Activated T-cell treated with anti-CD3 and anti-CD28 coated beads, Interleukin-2, amount 50 U/mL, for 1 hour (primary cell): ENCODE measurements around the gene PLCXD3.
"Not testable (repeated sequence)": the region's sequence is repeated elsewhere in the genome, so short reads cannot be mapped to it uniquely, and the experiment has no call there.

Source experiments
- DNase-seq: peaks from one replicate; pipeline ENCODE4 v3.0.0-alpha.2; 2020

Gene PLCXD3

GRCh38 chr5:41510176-41510831 lies at the start of gene PLCXD3:
Gene PLCXD3 (minus strand): TSS chr5:41510601. CDS start chr5:41510526, 75 bp downstream.
- no peak for DNase-seq

GRCh38 chr5:41559184-41559583 lies 48.8 kb upstream of the PLCXD3 start:
- DNase-seq = no peak

GRCh38 chr5:41558295-41558694 lies 47.9 kb upstream of the PLCXD3 start:
- no peak for DNase-seq

- no peak for DNase-seq
These were observed 37.6 kb upstream of the PLCXD3 start for GRCh38 chr5:41547991-41548390.

GRCh38 chr5:41542183-41542582 lies 31.8 kb upstream of the PLCXD3 start:
- no peak for DNase-seq

- DNase-seq = no peak
These were observed 29.1 kb upstream of the PLCXD3 start for GRCh38 chr5:41539454-41539853.

GRCh38 chr5:41537581-41537980 lies 27.2 kb upstream of the PLCXD3 start:
- DNase-seq = no peak

- no peak for DNase-seq
These were observed 22.1 kb upstream of the PLCXD3 start for GRCh38 chr5:41532485-41532884.

GRCh38 chr5:41527201-41527779 lies 16.9 kb upstream of the PLCXD3 start:
- no peak for DNase-seq

GRCh38 chr5:41526699-41527098 lies 16.3 kb upstream of the PLCXD3 start:
- no peak for DNase-seq

GRCh38 chr5:41524174-41524573 lies 13.8 kb upstream of the PLCXD3 start:
- no peak for DNase-seq

- DNase-seq = no peak
These were observed 11.9 kb upstream of the PLCXD3 start for GRCh38 chr5:41522193-41522786.

GRCh38 chr5:41519801-41520200 lies 9.4 kb upstream of the PLCXD3 start:
- DNase-seq = no peak

GRCh38 chr5:41517909-41518308 lies 7.5 kb upstream of the PLCXD3 start:
- no peak for DNase-seq

- no peak for DNase-seq
These were observed 840 bp upstream of the PLCXD3 start for GRCh38 chr5:41511241-41511640.

- no peak for DNase-seq
These were observed 814 bp downstream of the PLCXD3 start for GRCh38 chr5:41509399-41510175.

- DNase-seq = no peak
These were observed 1.6 kb downstream of the PLCXD3 start for GRCh38 chr5:41508696-41509398.

- no peak for DNase-seq
These were observed 2.2 kb downstream of the PLCXD3 start for GRCh38 chr5:41508186-41508585.

- no peak for DNase-seq
These were observed 2.9 kb downstream of the PLCXD3 start for GRCh38 chr5:41507501-41507900.

GRCh38 chr5:41503860-41504259 lies 6.5 kb downstream of the PLCXD3 start:
- no peak for DNase-seq

GRCh38 chr5:41503310-41503709 lies 7.1 kb downstream of the PLCXD3 start:
- DNase-seq = no peak

- not testable (repeated sequence) for DNase-seq
These were observed 16.8 kb downstream of the PLCXD3 start for GRCh38 chr5:41493490-41494126.

GRCh38 chr5:41485533-41485932 lies 24.9 kb downstream of the PLCXD3 start:
- DNase-seq = no peak
